GM11168 (cell line): ENCODE measurements around the gene KRCC1.

ENCODE experiments used
- in situ Hi-C: fragments of 300-500 bp; cut with MboI; formaldehyde crosslinking; loops from one replicate; pipeline ENCODE4 v1.12.0; 2022; ENCODE audit warnings: low sequenced_read_pairs; ENCODE audit not compliant: unreplicated experiment

Gene KRCC1

DNA sequence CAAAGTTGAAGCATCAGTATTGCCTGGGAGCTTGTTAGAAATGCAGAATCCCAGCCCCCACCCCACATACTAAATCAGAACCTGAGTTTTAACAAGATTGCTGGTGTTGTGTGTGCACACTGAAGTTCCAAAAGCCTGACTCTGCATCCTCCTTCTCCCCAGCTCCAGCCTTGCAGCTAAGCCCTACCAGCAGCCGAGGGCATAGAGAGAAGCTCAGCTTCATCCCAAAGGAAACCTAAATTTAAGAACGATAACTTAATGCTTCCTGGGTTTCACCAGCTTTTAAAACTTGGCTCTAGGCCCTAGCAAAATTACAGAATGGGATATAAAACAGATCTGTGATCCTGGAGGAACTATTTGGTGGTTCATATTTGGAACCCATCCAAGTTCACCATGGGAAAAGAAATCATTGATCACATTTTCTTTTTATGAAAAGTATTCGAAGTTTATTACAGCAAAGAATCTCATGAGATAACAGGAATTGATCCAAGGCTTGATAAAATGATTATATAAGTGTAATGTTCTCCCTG, 23.1 kb upstream of the KRCC1 start:
- in situ Hi-C loops = no loop called here

DNA sequence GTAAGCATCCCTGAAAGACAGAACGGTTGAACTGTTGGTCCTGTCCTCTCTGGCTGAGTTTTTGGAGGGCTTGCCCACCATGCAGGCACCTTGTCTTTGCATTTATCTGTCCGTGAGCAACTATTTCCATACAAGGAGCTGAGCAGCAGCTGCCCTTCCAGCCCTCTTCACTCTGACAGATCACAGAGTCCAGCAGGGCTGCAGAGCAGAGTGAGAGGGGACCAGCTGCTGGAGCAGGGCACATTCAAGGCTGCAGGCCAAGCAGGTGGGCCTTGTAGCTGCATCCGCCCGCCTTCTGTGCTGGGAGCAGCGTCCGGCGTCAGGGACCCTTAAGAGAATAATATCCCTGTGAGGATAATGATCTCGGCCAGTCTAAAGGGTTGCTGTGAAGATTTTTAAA, 21.5 kb upstream of the KRCC1 start:
- in situ Hi-C loops = no loop called here

DNA sequence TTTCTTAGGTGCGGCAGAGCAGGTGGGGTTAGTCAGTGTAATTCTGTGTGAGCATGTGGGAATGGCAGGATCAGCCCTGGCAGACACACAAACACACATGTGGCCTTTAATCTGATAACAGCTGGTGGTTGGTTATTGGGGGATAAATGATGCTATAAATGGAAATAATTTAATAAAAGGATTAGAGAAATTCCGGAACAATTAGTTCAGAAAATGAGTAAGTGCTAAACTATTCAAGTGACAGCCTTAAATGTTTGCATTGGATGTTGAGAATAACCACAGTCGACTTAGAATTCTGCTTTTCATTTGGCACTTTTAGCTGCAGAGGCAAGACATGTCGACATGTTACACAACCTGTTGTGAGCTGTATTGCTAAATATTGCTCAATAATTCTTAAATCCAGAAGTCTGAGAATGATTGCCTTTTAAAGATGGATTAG, 19.3 kb upstream of the KRCC1 start:
- in situ Hi-C loops = no loop called here

DNA sequence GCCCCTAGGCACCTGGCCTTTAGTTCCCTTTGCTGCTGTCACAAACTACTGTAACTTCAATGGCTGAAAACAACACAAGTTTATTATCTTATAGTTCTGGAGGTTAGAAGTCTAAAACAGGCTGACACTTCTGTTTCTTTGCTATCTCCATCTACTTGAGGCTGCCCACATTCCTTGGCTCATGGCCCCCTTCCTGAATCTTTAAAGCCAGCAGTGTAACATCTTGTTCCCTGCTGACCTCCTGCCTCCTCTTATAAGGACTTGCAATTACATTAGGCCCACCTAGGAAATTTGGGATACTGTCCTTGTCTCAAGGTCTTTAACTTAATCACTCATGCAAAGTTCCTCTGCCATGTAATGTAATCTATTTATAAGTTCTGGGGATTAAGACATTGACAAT, 18.6 kb upstream of the KRCC1 start:
- in situ Hi-C loops = no loop called here

DNA sequence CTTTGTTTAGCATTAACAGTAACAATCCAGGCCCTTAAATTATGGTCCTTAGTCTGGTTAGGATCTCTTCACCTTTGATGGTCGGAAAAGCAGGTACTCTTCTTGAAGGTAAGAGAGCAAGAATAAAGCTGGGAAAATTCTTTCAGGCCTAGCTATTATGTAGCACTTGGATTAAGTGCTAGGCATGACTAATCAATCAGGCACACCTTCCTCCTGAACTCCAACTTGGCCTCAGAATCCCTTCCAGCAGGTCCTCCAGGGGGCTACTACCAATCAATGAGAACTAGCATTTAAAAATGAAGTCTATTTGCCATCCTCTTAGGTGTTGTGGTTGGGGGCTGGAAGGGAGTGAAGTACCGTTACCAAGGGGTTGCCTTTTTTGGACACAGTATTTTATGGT, 15.8 kb upstream of the KRCC1 start:
- in situ Hi-C loops = no loop called here

DNA sequence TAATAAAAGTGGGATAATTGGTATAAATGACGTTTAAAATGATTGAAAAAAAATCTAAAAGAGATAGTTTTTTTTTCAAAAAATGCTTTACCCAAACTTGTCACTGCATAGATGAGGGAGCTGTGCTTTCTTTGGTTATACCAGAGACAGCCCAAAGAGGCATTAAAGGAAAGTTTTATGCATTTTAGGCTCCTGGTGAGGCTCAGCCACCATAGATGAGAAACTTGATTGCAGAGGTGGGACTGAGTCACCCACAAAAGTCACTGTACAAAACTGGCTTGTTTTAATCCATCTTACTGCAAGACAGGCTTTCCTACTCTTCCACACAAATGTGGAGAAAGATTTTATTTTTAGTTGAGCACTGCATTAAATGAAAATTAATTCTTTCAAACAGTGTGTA, 14.5 kb upstream of the KRCC1 start:
- in situ Hi-C loops = no loop called here

DNA sequence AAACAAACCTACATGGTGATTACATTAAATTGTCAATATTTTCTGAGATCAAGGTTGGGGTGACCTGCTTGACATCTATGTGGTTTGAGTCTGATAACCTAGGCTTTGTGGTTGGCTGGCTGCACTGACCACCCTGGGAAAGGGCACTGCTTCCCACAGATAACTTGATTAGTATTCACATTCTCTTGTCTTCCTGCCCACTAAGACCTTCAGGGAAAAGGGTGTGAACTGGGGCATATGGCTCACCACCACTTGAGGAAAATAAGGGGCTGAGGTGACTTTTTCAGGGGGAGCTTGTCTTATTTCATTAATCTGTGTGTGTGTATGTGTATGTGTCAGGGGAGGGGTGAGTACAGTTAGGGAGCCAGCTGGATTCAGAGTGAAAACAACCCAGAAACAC, 13.5 kb upstream of the KRCC1 start:
- in situ Hi-C loops = no loop called here

DNA sequence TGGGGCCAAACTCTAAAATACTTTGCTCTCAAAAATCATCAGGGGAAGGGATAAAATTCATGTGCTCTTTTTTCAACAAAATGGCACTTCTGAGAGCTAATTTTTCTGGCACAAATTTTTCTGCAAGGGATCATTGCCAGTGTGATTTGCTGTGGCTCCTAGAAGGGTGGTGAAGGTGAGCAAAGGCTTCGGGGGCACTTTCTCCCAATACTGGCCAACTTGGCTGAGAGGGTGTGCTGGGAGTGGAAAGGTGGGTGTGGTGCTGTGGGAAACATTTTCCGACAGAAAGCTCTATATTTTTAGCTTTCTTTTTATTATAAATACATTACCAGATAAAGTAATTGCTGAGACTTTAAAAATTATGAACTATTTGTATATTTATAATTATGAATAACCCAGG, 12.5 kb upstream of the KRCC1 start:
- in situ Hi-C loops = no loop called here

DNA sequence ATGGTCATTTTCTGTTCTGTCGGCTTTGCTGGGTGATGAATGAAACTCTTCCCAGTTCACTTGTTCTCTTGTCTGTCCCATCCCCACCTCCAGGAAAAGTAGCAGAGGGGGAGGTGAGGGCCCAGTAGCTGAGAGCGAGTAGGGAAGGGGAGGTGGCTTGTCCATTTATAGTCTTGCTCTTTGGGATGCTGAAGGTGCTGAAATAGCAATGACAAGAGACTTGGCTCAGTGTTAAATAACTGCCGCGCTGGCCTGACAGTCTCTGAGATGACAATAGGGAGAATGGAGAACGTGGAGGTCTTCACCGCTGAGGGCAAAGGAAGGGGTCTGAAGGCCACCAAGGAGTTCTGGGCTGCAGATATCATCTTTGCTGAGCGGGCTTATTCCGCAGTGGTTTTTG, 12.0 kb upstream of the KRCC1 start, which contains the start of gene SMYD1:
SMYD1 (plus strand) TSS at position 228 of the 400 bp plus-strand sequence; CDS start at position 268, 40 bp downstream.
- in situ Hi-C loops = no loop called here

DNA sequence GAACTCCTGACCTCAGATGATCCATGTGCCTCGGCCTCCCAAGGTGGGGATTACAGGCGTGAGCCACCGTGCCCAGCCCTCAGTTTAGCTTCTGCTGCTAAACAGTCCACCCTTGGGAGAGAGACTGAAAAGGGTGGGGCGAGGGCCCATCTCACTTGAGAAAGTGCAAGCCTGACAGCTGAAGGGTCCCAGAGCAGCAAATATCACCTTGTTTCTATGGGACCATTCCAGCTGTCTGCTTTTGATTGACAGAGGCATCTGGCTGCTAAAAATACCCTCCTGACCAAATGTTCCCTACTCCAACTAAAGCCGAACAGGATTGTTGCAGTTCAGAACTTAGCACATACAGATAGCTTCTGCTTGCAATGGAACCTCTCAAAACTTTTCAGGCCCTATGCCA, 11.6 kb upstream of the KRCC1 start:
- in situ Hi-C loops = no loop called here

DNA sequence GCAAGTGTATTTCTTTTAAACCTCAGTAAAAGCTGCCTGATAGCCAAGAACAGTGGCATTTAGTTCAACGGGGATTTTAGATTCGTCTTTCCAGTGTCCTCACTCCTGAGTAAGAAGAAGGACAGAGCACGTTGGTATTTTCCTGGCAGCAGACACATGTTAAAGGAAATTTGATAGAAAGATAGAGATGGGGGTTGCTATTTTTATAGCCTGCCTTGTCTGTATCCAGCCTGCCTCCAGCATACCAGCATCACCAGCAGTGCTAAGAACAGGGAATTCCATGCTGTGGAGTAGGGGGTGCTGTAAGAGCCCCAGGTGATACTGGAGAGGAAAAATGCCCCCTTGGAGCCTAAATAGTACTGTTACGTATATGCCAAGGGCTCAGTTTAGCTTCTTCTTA, 11.0 kb upstream of the KRCC1 start:
- in situ Hi-C loops = no loop called here

DNA sequence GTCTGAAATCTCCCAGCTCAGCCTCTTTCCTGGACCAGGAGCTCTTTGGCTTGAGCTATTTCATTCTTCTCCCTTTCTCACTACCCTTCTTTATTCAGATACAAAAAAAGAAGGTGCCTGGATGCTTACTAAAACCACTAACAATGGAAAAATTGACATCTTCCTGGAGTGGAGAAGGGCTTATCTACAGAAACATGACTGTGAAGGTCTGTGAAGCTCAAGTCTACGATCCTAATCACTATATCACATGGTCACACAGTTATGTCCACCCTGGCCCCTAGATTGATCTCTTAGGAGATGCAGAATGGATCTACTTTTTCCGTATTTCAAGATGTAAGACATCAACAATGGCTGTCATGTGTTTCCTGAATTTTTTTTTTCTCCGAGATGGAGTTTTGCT, 5.7 kb upstream of the KRCC1 start:
- in situ Hi-C loops = no loop called here

DNA sequence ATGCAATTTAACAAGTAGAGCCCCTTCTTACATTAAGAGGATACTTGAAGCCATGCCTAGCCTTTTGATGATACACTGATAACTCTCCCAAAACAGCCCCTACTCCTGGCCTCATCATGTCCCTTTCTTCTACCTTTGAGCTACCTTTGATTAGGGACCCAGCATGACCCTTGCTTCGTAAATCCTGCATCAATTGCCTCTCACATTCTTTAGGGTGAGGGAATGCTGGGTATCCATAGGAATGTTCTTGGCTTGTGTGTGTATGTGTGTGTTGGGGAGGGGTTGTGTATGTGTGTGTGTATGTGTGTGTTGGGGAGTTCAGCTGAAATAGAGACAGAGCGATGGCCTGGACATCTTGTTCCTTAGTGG, 5.3 kb upstream of the KRCC1 start:
- in situ Hi-C loops = no loop called here

DNA sequence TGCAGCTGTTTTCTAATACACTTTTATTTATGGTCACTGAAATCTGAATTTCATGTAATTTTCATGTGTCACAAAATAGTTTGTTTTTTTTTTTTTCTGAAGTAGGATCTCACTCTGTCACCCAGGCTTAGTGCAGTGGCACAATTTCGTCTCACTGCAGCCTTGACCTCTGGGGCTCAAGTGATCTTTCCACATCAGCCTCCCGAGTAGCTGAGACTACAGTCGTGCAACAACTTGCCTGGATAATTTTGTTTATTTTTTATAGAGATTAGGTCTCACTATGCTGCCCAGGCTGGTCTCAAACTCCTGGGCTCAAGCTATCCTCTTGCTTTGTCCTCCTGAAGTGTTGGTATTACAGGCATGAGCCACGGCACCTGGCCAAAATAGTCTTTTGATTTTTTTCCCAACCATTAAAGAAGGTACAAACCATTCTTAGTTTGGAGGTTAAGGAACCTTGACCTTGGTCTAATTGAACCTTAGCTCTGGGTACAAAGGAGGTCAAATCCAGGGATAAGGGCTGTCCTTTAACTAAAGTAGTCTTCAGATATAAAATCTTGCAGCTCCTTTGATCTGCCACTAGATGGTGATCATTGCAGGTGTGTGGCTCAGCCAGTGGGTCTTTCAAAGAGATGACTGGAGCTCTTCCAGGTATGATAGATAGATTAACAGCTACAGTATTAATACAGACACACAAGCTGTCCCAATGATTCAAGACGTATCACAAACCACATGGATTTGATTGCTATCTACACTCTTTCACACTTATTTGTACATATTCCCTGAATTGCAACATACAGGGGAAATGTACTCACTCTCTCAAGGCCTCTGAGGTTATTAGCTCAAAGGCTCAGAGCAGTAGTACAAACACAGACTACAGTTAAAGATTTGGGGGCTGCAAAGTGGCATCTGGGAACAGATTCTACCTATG, 4.7 kb upstream of the KRCC1 start:
- in situ Hi-C loops = loop anchor here (5.0 kb wide), 1 partner anchor 97 kb away; no protein-coding TSS in a partner anchor

DNA sequence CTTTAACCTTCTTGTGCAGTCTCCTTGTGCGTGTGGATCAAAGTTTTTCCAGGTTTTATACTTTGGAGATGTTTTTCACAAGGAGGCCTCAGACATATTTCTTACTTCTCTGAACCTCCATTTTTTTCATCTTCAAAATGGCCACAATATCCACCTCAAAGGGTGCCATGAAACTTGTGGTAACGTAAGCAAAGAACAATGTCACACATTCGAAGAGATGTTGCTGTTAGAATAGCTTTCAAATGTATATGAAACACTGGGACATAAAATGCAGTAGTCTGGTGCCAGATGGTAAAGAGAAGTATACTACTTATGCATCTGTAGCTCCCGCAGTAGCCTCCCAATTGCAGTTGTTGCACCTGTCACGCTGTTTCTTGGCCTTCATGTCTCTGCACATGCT, 2.6 kb upstream of the KRCC1 start:
- in situ Hi-C loops = loop anchor here (5.0 kb wide), 1 partner anchor 99 kb away; no protein-coding TSS in a partner anchor

DNA sequence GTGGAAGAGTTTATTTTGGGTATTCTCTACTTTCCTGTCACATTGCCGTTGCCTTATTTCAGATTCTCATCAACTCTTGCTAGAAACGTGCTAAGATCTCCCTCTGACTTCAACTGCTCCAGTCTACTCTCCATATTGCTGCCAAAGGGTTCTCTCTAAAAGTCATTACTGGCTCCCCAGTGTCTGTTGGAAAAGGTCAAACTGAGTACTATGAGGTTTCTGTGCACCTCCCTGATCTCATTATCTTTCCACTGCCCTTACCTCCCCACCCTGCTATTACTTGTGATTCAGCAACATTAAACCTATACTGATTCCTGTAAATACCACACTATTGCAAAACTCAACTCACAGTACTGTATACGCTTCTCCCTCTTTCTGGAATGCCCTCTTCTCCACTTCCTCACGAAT, 1.9 kb upstream of the KRCC1 start:
- in situ Hi-C loops = loop anchor here (5.0 kb wide), 1 partner anchor 100 kb away; no protein-coding TSS in a partner anchor

DNA sequence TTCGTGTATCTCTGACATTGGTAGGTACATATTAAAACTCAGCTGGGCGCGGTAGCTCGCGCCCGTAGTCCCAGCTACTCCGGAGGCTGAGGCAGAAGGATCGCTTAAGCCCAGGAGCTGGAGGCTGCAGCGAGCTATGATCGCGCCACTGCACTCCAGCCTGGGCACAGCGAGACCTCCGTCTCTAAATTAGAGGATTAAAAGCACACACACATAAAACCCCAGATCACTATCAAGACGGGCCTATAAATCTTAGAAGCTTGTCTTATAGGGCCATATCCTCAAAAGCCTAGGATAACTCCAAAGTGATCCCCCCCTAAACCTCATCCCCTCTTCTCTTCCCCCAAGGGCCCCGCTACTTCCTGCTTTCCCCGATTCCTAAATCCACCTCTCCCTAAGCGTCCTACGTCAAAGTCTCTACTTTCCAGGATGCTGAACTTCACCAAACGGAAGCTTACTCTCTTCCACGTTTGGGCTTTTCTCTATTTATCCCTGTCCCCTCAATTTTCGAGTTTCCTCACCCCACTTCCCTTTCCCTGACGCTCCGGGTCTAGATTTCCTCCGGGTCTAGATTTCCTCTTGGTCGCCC, 707 bp downstream of the KRCC1 start:
- in situ Hi-C loops = loop anchor here (5.0 kb wide), 1 partner anchor 102 kb away; no protein-coding TSS in a partner anchor

DNA sequence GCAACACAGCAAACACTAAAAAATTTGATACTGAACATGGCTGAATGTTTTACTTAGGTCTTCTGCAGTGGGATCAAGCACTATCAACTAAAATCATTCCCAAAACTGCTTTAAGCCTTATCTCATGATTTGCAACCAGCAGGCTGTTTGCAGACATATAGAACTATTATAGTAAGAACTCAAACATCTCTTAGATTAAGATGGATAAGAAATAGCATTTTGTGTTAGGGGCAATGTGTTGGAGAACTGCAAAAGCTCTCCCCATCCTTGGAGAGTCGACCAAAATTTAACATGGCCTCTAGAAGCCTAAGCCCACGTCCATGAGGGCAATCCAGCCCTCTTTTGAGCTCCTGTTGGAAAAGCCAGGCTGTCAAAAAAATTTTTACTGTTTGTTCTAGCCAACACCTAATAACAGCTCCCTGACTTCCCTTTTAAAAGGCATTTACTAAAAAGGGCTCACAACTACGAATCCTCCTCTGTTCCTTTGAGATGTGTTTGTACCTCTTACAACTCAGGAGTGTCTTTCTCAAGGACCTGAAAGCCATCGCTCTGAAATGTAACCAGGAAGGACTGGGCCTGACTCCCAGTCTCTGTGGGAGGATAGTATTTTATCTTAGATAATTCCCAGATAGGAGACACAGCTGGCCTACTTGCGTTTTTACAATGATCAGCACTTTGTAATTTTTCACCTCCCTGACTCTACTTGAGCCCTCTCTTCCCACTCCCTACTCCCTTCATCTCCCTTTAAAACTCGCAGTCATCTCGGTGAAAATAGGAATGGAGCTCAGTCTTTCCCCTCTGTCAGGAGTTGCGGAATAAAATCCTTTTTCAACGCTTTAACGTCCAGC, 1.4 kb downstream of the KRCC1 start:
- in situ Hi-C loops = no loop called here

DNA sequence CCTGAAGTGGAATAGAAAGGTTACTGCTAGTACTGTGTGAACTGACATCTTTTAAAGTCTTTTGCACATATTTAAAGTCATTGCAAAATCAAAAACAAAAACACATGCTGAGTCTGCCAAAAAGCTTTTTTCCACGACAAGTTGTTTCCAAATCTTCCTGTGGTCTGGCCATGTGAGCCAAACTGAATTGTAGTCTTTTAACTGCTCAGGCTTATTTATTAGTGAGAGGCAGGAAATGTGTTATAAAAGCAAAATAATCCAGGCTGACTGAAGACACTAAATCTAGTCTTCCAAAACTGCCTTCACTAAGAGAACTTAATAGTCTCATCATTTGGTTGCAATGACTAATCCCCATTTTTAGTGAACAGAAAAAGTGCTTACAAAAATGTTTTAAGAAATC, 2.3 kb downstream of the KRCC1 start:
- in situ Hi-C loops = no loop called here

DNA sequence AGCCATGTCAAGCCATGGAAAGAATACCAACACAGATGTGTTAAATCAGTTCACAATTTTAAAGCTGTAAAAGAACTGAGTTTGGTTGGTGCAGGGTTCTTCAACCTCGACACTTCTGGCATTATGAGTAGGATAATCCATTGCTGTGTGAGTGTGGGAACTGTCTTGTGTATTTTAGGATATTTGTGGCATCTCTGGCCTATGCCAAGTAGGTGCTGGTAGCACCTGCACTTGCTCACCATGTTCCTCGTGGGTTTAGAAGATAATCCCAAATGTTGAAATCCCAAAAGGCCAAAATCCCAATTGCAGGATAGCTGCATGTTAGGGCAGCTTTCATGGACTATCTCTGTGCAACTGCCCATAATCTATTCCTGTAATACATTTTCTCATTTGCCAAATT, 3.8 kb downstream of the KRCC1 start:
- in situ Hi-C loops = no loop called here
